Body of pancreas (tissue), 4 donors: Measurements from ENCODE around the gene PUM2.

Experiments used
- CTCF ChIP-seq, 7 experiments: fragments of 450-650 bp in 4 of 7; fragments of 200-600 bp in 3 of 7; sonication (generic) in 3 of 7; IDR thresholded peaks; one replicate each; pipeline ENCODE4 v1.5.1; 2016 to 2019; ENCODE audit warnings: antibody characterized with exemption in 7 of 7
- POLR2A ChIP-seq, 3 donors: fragments of 450-650 bp; IDR thresholded peaks; one replicate each; pipeline ENCODE4 v1.6.1; 2016; ENCODE audit warnings: antibody characterized with exemption in 3 of 3, mild to moderate bottlenecking in 2 of 3

- no peak for TF ChIP-seq CTCF (IDR thresholded peaks at IDR 0.05)
- TF ChIP-seq POLR2A (IDR thresholded peaks at IDR 0.05): no peak
Observed at GRCh38 chr2:20334605-20335203, 15.9 kb downstream of the PUM2 start.
